HL-60 (cell line): ENCODE measurements around the gene COBL.

ENCODE experiments used
- DNase-seq, 2 experiments: peaks; one replicate each; pipeline ENCODE4 v3.0.0-alpha.2; 2010 to 2020; ENCODE audit warnings: low read depth in 1 of 2, low spot score in 1 of 2
- H3K27ac ChIP-seq: fragments of 250-450 bp; sonication (Bioruptor Pico); replicated peaks from 2 replicates; pipeline ENCODE4 v1.5.1; 2020; ENCODE audit warnings: mild to moderate bottlenecking, moderate library complexity
- H3K27me3 ChIP-seq: fragments of 250-450 bp; sonication (Bioruptor Pico); 2 replicates; pipeline ENCODE4 v1.5.1; 2021; ENCODE audit warnings: mild to moderate bottlenecking, moderate library complexity; ENCODE audit not compliant: insufficient read depth, poor library complexity, severe bottlenecking
- H3K4me3 ChIP-seq: replicated peaks from 2 replicates; pipeline ENCODE4 v1.5.1; 2011; ENCODE audit warnings: mild to moderate bottlenecking, control low read depth, low read length; ENCODE audit not compliant: insufficient read depth
- CTCF ChIP-seq: IDR thresholded peaks from one replicate; pipeline ENCODE4 v1.5.1; 2011; ENCODE audit warnings: low read length, control low read depth, inconsistent platforms; ENCODE audit not compliant: insufficient read depth
- GABPA ChIP-seq: IDR thresholded peaks from 2 replicates; pipeline ENCODE4 v1.6.1; 2012; ENCODE audit warnings: low read depth
- POLR2AphosphoS5 ChIP-seq: IDR thresholded peaks from 2 replicates; pipeline ENCODE4 v1.6.1; 2012; ENCODE audit warnings: low read depth
- SPI1 ChIP-seq: IDR thresholded peaks from 2 replicates; pipeline ENCODE4 v1.6.1; 2012; ENCODE audit warnings: low read depth, mild to moderate bottlenecking, borderline replicate concordance
- TF ChIP-seq, protein P1 (sequence below): IDR thresholded peaks from 2 replicates; pipeline ENCODE4 v1.6.1; 2012; ENCODE audit warnings: low read depth; ENCODE audit not compliant: insufficient replicate concordance

COBL gene

DNA sequence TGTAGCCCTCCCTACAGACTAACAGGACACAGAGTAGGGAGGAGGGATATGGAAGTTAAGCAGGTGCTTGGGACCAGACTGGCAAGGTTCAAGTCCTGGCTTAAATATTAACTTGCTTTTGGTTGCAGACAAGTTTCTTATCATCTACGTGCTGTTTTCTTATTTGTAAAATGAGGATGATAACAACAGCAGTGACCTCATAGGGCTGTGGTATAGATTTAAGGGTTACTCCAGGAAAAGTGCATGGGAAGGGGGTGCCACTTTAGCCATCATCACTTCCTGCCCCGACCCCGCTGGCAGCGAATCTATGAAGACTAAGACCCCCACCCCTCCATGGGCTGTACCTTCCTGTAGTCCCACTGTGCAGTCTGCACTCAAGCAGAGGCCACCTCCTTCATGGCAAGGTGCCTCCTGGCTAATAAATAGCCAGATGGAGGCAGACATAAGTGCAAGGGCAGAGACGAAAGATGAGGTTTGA, 250.2 kb downstream of the COBL start:
- Histone ChIP-seq H3K27ac (no peak overlapping the region), H3K27me3 (no peaks in the 10 kb centered on the region), H3K4me3 (no peak overlapping the region)
- no peak for DNase-seq
- TF ChIP-seq, protein P1, sequence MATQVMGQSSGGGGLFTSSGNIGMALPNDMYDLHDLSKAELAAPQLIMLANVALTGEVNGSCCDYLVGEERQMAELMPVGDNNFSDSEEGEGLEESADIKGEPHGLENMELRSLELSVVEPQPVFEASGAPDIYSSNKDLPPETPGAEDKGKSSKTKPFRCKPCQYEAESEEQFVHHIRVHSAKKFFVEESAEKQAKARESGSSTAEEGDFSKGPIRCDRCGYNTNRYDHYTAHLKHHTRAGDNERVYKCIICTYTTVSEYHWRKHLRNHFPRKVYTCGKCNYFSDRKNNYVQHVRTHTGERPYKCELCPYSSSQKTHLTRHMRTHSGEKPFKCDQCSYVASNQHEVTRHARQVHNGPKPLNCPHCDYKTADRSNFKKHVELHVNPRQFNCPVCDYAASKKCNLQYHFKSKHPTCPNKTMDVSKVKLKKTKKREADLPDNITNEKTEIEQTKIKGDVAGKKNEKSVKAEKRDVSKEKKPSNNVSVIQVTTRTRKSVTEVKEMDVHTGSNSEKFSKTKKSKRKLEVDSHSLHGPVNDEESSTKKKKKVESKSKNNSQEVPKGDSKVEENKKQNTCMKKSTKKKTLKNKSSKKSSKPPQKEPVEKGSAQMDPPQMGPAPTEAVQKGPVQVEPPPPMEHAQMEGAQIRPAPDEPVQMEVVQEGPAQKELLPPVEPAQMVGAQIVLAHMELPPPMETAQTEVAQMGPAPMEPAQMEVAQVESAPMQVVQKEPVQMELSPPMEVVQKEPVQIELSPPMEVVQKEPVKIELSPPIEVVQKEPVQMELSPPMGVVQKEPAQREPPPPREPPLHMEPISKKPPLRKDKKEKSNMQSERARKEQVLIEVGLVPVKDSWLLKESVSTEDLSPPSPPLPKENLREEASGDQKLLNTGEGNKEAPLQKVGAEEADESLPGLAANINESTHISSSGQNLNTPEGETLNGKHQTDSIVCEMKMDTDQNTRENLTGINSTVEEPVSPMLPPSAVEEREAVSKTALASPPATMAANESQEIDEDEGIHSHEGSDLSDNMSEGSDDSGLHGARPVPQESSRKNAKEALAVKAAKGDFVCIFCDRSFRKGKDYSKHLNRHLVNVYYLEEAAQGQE = no peak

DNA sequence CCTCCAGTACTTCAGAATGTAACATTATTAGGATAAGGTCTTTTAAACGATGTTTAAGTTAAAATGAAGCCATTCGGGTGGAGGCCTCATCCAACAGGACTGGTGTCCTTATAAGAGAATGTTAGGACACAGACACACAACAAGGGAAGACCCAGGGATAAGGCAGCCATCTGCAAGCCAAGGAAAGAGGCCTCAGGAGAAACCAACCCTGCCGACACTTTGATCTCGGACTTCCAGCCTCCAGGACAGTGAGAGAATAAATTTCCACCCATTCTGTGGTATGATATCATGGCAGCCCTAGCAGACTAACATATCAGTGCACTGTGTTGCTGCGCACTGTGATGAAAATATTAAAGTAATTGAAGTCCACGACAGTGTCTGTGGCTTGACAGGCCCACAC, 250.8 kb downstream of the COBL start:
- DNase-seq = no peak
- Histone ChIP-seq H3K27ac (no peak overlapping the region), H3K4me3 (no peak overlapping the region), H3K27me3 (no peaks in the 10 kb centered on the region)
- no peak for TF ChIP-seq POLR2AphosphoS5
- no peak for TF ChIP-seq CTCF
- TF ChIP-seq SPI1 = no peak
- TF ChIP-seq, protein P1 = no peak
- TF ChIP-seq GABPA = no peak

- Histone ChIP-seq H3K4me3 (no peak overlapping the region), H3K27me3 (no peaks in the 10 kb centered on the region), H3K27ac (no peak overlapping the region)
- DNase-seq = no peak
- TF ChIP-seq, protein P1 = no peak
- TF ChIP-seq SPI1 (no peak), POLR2AphosphoS5 (no peak), CTCF (no peak), GABPA (no peak)
Observed at GRCh38 chr7:51064688-51065087, 251.9 kb downstream of the COBL start.
